ENCODE data around the gene ARHGAP15.

Gene ARHGAP15

GRCh38 chr2:143491131-143491530, 361.9 kb downstream of the ARHGAP15 start:
- H3K27ac Mint-ChIP-seq: no peak overlapping the region
- no peaks in the 10 kb centered on the region for H3K9me3 Mint-ChIP-seq (ENCODE audit: low read depth)
- H3K4me1 Mint-ChIP-seq (ENCODE audit: low read depth): peaks cover 26% of the 10 kb centered on the region
- H3K36me3 Mint-ChIP-seq: peaks cover 31% of the 10 kb centered on the region
- H3K4me3 Mint-ChIP-seq: no peak overlapping the region
- no peaks in the 10 kb centered on the region for H3K27me3 Mint-ChIP-seq

GRCh38 chr2:143493339-143493738, 364.1 kb downstream of the ARHGAP15 start:
- peaks cover 39% of the 10 kb centered on the region for H3K4me1 Mint-ChIP-seq (ENCODE audit: low read depth)
- H3K36me3 Mint-ChIP-seq: peaks cover 26% of the 10 kb centered on the region
- H3K27me3 Mint-ChIP-seq: no peaks in the 10 kb centered on the region
- H3K9me3 Mint-ChIP-seq (ENCODE audit: low read depth): no peaks in the 10 kb centered on the region
- H3K4me3 Mint-ChIP-seq: no peak overlapping the region
- H3K27ac Mint-ChIP-seq: peak overlapping the region; percentile 77

- H3K9me3 Mint-ChIP-seq (ENCODE audit: low read depth): no peaks in the 10 kb centered on the region
- H3K36me3 Mint-ChIP-seq: peaks cover 30% of the 10 kb centered on the region
- H3K4me1 Mint-ChIP-seq (ENCODE audit: low read depth): peaks cover 58% of the 10 kb centered on the region
- no peak overlapping the region for H3K4me3 Mint-ChIP-seq
- H3K27me3 Mint-ChIP-seq: no peaks in the 10 kb centered on the region
- H3K27ac Mint-ChIP-seq: peak overlapping the region; percentile 43
Measured at GRCh38 chr2:143497726-143498125, 368.5 kb downstream of the ARHGAP15 start.

- peaks cover 27% of the 10 kb centered on the region for H3K36me3 Mint-ChIP-seq
- H3K4me1 Mint-ChIP-seq (ENCODE audit: low read depth): peaks cover 52% of the 10 kb centered on the region
- peak overlapping the region; percentile 35 for H3K27ac Mint-ChIP-seq
- H3K9me3 Mint-ChIP-seq (ENCODE audit: low read depth): no peaks in the 10 kb centered on the region
- H3K27me3 Mint-ChIP-seq: no peaks in the 10 kb centered on the region
- H3K4me3 Mint-ChIP-seq: no peak overlapping the region
Measured at GRCh38 chr2:143498496-143498895, 369.3 kb downstream of the ARHGAP15 start.

- Mint-ChIP-seq H3K36me3 (peaks cover 26% of the 10 kb centered on the region), H3K4me3 (no peak overlapping the region), H3K27ac (peak overlapping the region; percentile 35), H3K4me1 (ENCODE audit: low read depth) (peaks cover 52% of the 10 kb centered on the region), H3K27me3 (no peaks in the 10 kb centered on the region), H3K9me3 (ENCODE audit: low read depth) (no peaks in the 10 kb centered on the region)
Measured at GRCh38 chr2:143499061-143499460, 369.8 kb downstream of the ARHGAP15 start.

- H3K27ac Mint-ChIP-seq: peak overlapping the region; percentile 34
- peaks cover 21% of the 10 kb centered on the region for H3K36me3 Mint-ChIP-seq
- H3K9me3 Mint-ChIP-seq (ENCODE audit: low read depth): no peaks in the 10 kb centered on the region
- peaks cover 40% of the 10 kb centered on the region for H3K4me1 Mint-ChIP-seq (ENCODE audit: low read depth)
- H3K4me3 Mint-ChIP-seq: no peak overlapping the region
- H3K27me3 Mint-ChIP-seq: no peaks in the 10 kb centered on the region
Measured at GRCh38 chr2:143501106-143501676, 372.0 kb downstream of the ARHGAP15 start.

- Mint-ChIP-seq H3K27me3 (no peaks in the 10 kb centered on the region), H3K4me3 (no peak overlapping the region), H3K27ac (peak overlapping the region; percentile 1), H3K36me3 (peaks cover 26% of the 10 kb centered on the region), H3K9me3 (ENCODE audit: low read depth) (no peaks in the 10 kb centered on the region), H3K4me1 (ENCODE audit: low read depth) (peaks cover 26% of the 10 kb centered on the region)
Measured at GRCh38 chr2:143503280-143503679, 374.1 kb downstream of the ARHGAP15 start.

GRCh38 chr2:143504397-143504796, 375.2 kb downstream of the ARHGAP15 start:
- Mint-ChIP-seq H3K4me3 (no peak overlapping the region), H3K4me1 (ENCODE audit: low read depth) (peaks cover 17% of the 10 kb centered on the region), H3K36me3 (peaks cover 30% of the 10 kb centered on the region), H3K27ac (no peak overlapping the region), H3K9me3 (ENCODE audit: low read depth) (no peaks in the 10 kb centered on the region), H3K27me3 (no peaks in the 10 kb centered on the region)

- Mint-ChIP-seq H3K9me3 (ENCODE audit: low read depth) (no peaks in the 10 kb centered on the region), H3K27ac (peak overlapping the region; percentile 16), H3K36me3 (peaks cover 35% of the 10 kb centered on the region), H3K4me3 (no peak overlapping the region), H3K4me1 (ENCODE audit: low read depth) (peaks cover 16% of the 10 kb centered on the region), H3K27me3 (no peaks in the 10 kb centered on the region)
Measured at GRCh38 chr2:143505542-143505941, 376.3 kb downstream of the ARHGAP15 start.

- Mint-ChIP-seq H3K4me3 (no peak overlapping the region), H3K9me3 (ENCODE audit: low read depth) (peaks cover 8% of the 10 kb centered on the region), H3K27ac (peak overlapping the region; percentile 34), H3K27me3 (no peaks in the 10 kb centered on the region), H3K36me3 (peaks cover 57% of the 10 kb centered on the region), H3K4me1 (ENCODE audit: low read depth) (peaks cover 10% of the 10 kb centered on the region)
Measured at GRCh38 chr2:143513081-143513480, 383.9 kb downstream of the ARHGAP15 start.

GRCh38 chr2:143514413-143514812, 385.2 kb downstream of the ARHGAP15 start:
- Mint-ChIP-seq H3K9me3 (ENCODE audit: low read depth) (peaks cover 8% of the 10 kb centered on the region), H3K36me3 (peaks cover 57% of the 10 kb centered on the region)

GRCh38 chr2:143515318-143515717, 386.1 kb downstream of the ARHGAP15 start:
- Mint-ChIP-seq H3K27me3 (no peaks in the 10 kb centered on the region), H3K36me3 (peaks cover 61% of the 10 kb centered on the region), H3K9me3 (ENCODE audit: low read depth) (peaks cover 8% of the 10 kb centered on the region), H3K4me1 (ENCODE audit: low read depth) (peaks cover 17% of the 10 kb centered on the region), H3K4me3 (no peak overlapping the region), H3K27ac (peak overlapping the region; percentile 38)

More at GRCh38 chr2:143514413-143514812, 385.2 kb downstream of the ARHGAP15 start:
- no peak overlapping the region for H3K4me3 Mint-ChIP-seq
- H3K27ac Mint-ChIP-seq: peak overlapping the region; percentile 5
- no peaks in the 10 kb centered on the region for H3K27me3 Mint-ChIP-seq
- H3K4me1 Mint-ChIP-seq (ENCODE audit: low read depth): peaks cover 10% of the 10 kb centered on the region

GRCh38 chr2:143519521-143519920, 390.3 kb downstream of the ARHGAP15 start:
- Mint-ChIP-seq H3K36me3 (peaks cover 50% of the 10 kb centered on the region), H3K27me3 (no peaks in the 10 kb centered on the region), H3K9me3 (ENCODE audit: low read depth) (no peaks in the 10 kb centered on the region), H3K27ac (no peak overlapping the region), H3K4me3 (no peak overlapping the region), H3K4me1 (ENCODE audit: low read depth) (peaks cover 43% of the 10 kb centered on the region)

GRCh38 chr2:143521396-143521795, 392.2 kb downstream of the ARHGAP15 start:
- H3K9me3 Mint-ChIP-seq (ENCODE audit: low read depth): no peaks in the 10 kb centered on the region
- H3K4me3 Mint-ChIP-seq: no peak overlapping the region
- peak overlapping the region; percentile 36 for H3K27ac Mint-ChIP-seq
- no peaks in the 10 kb centered on the region for H3K27me3 Mint-ChIP-seq
- H3K36me3 Mint-ChIP-seq: peaks cover 37% of the 10 kb centered on the region
- peaks cover 59% of the 10 kb centered on the region for H3K4me1 Mint-ChIP-seq (ENCODE audit: low read depth)

- no peaks in the 10 kb centered on the region for H3K27me3 Mint-ChIP-seq
- H3K27ac Mint-ChIP-seq: peak overlapping the region; percentile 35
- no peak overlapping the region for H3K4me3 Mint-ChIP-seq
- peaks cover 33% of the 10 kb centered on the region for H3K36me3 Mint-ChIP-seq
- H3K4me1 Mint-ChIP-seq (ENCODE audit: low read depth): peaks cover 64% of the 10 kb centered on the region
- H3K9me3 Mint-ChIP-seq (ENCODE audit: low read depth): no peaks in the 10 kb centered on the region
Measured at GRCh38 chr2:143522699-143523098, 393.5 kb downstream of the ARHGAP15 start.

GRCh38 chr2:143524119-143524553, 394.9 kb downstream of the ARHGAP15 start:
- H3K4me3 Mint-ChIP-seq: no peak overlapping the region
- H3K27ac Mint-ChIP-seq: peak overlapping the region; percentile 79
- H3K4me1 Mint-ChIP-seq (ENCODE audit: low read depth): peaks cover 77% of the 10 kb centered on the region
- no peaks in the 10 kb centered on the region for H3K27me3 Mint-ChIP-seq
- peaks cover 3% of the 10 kb centered on the region for H3K9me3 Mint-ChIP-seq (ENCODE audit: low read depth)
- H3K36me3 Mint-ChIP-seq: peaks cover 33% of the 10 kb centered on the region
